HFFc6 (cell line): ENCODE data around the gene RTL10. TPM values are rescaled to one million over a fixed set of nuclear protein-coding genes. Genes with fewer than 3 reads are reported as not detected.

Experiments used
- DNase-seq: peaks from one replicate; pipeline ENCODE4 v3.0.0-alpha.2; 2018
- H3K27ac Mint-ChIP-seq: 2 replicates; pipeline ENCODE4 v1.8.0; 2020; ENCODE audit warnings: mild to moderate bottlenecking, mixed read lengths
- H3K27me3 Mint-ChIP-seq: 2 replicates; pipeline ENCODE4 v1.8.0; 2021; ENCODE audit warnings: mild to moderate bottlenecking, moderate library complexity, mixed read lengths; ENCODE audit not compliant: insufficient read depth
- H3K36me3 Mint-ChIP-seq: 2 replicates; pipeline ENCODE4 v1.8.0; 2021; ENCODE audit warnings: low read depth, mixed read lengths
- H3K4me1 Mint-ChIP-seq: 2 replicates; pipeline ENCODE4 v1.8.0; 2020; ENCODE audit warnings: low read depth, mixed read lengths
- H3K4me3 Mint-ChIP-seq: 2 replicates; pipeline ENCODE4 v1.8.0; 2020; ENCODE audit warnings: mild to moderate bottlenecking, moderate library complexity, mixed read lengths
- H3K9me3 Mint-ChIP-seq: 2 replicates; pipeline ENCODE4 v1.8.0; 2020; ENCODE audit warnings: mild to moderate bottlenecking, mixed read lengths
- total RNA-seq, 6 experiments: library from RNA; stranded (reverse); fragmentation: NEBNext Ultra II Directional; extraction: Animal tissue kit (Norgen Biotek cat#: 25700); gene quantifications; 2 replicates in 1 of 6; 3 replicates in 5 of 6; pipeline ENCODE4 v1.2.3, GENCODE V29; 2021
- TF ChIP-seq, protein P1 (sequence below): fragments of 200-600 bp; sonication (generic); IDR thresholded peaks from 2 replicates; pipeline ENCODE4 v1.5.0; 2021; ENCODE audit warnings: antibody characterized with exemption, mild to moderate bottlenecking

RTL10 gene
- total RNA-seq, 6 experiments from 2014 or later, result 17.4 to 22.7 (median 19.2) TPM

DNA sequence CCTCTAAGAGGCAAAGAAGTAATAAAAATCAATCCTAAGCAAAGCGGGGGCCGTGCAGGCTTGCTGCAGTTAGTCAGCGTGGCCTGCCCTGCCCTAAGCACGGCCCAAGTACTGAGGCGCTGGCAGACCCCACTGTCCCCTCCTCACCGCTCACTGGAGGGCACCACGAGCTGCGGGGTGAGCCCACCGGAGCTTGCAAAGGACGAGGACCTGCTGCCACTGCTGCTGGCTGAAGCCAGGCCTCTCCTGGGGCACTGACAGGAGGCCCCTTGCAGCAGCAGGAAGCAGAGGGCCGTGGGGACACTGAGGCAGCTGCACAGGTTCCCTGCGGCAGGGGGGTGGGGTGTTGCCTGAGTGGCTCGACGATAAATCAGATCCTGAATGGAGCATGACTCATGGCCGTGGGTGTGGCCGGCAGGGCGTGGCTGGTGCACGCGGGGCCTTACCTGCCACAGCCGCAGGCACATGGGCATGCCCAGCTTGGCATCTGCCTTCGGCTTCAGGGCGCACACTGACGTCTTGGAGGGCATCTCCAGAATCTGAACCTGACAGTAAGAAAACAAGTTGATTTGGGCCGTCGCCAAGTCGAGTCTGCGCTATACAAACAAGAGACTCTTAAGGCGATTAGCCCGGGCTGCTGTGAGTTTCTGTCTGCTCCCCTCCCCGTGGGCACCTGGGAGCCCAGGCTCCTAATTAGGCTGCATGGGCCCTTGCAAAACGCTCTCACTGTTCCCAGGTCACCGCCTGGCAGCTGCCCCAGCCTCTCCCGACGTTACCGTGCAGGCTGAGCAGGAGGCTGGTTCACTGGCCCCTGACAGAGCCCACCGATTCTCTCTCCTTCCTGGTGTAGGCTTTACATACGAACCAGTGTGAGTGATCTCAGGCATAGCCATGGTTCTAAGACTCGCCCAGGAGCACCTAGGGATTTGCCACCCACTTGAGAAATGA is 48.2 kb downstream of the RTL10 start:
- Mint-ChIP-seq H3K27ac (no peak overlapping the region; the same call in 1 of the 2 replicates), H3K4me3 (no peak overlapping the region), H3K27me3 (peaks cover 4% of the 10 kb centered on the region), H3K9me3 (no peaks in the 10 kb centered on the region), H3K4me1 (peaks cover 13% of the 10 kb centered on the region), H3K36me3 (no peaks in the 10 kb centered on the region)
- TF ChIP-seq, protein P1, sequence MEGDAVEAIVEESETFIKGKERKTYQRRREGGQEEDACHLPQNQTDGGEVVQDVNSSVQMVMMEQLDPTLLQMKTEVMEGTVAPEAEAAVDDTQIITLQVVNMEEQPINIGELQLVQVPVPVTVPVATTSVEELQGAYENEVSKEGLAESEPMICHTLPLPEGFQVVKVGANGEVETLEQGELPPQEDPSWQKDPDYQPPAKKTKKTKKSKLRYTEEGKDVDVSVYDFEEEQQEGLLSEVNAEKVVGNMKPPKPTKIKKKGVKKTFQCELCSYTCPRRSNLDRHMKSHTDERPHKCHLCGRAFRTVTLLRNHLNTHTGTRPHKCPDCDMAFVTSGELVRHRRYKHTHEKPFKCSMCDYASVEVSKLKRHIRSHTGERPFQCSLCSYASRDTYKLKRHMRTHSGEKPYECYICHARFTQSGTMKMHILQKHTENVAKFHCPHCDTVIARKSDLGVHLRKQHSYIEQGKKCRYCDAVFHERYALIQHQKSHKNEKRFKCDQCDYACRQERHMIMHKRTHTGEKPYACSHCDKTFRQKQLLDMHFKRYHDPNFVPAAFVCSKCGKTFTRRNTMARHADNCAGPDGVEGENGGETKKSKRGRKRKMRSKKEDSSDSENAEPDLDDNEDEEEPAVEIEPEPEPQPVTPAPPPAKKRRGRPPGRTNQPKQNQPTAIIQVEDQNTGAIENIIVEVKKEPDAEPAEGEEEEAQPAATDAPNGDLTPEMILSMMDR, result no peak
- DNase-seq, result no peak

DNA sequence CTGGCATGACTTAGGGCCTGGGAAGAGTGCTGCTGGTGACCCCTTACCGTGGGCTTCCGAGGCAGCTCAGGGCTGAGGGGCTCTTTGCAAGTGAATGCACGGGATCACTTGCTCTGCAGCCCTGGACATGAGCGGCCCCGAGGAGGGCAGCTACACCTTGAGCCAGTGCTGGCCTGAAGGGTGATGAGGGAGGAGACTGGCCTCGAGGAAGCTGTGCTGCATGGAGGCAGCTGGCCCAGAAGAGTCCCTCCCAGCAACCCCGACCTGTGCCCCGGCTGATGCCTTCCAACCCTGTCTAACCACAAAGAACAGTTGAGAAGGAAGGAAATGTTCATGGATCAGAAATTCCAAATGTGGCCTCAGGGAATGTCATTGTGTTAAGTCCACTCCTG is 48.9 kb downstream of the RTL10 start:
- peaks cover 13% of the 10 kb centered on the region for H3K4me1 Mint-ChIP-seq
- no peak overlapping the region for H3K4me3 Mint-ChIP-seq
- no peaks in the 10 kb centered on the region for H3K9me3 Mint-ChIP-seq
- no peak overlapping the region for H3K27ac Mint-ChIP-seq
- TF ChIP-seq, protein P1, result no peak
- H3K36me3 Mint-ChIP-seq, result no peaks in the 10 kb centered on the region
- DNase-seq, result no peak
- H3K27me3 Mint-ChIP-seq, result peaks cover 4% of the 10 kb centered on the region

Other genes starting within 250 kb of the RTL10 start
- 10 to 100 TPM in 2 of 6 experiments, 1 to 10 TPM in 4; 4.9 to 13.7 (median 6.5) TPM for gene SEPTIN5, start 140.4 kb downstream of the RTL10 start, total RNA-seq
- 1 to 10 TPM in 1 of 6 experiments, under 1 TPM in 2, not detected in 3; 0.27 to 1.1 (median 0.41) TPM for gene GP1BB, start 131.3 kb downstream of the RTL10 start, total RNA-seq
- 1 to 10 TPM in 1 of 6 experiments, under 1 TPM in 4, not detected in 1; 0.14 to 1.1 (median 0.73) TPM for gene TBX1, start 94.1 kb downstream of the RTL10 start, total RNA-seq
- 1 to 10 TPM; 6.6 to 9.6 (median 7.6) TPM for gene GNB1L, start within 50 bp of the RTL10 start, total RNA-seq
- 100 to 1,000 TPM; 215 to 306 (median 234) TPM for gene COMT, start 86.9 kb upstream of the RTL10 start, total RNA-seq
- 10 to 100 TPM; 24.8 to 30.6 (median 28.3) TPM for gene TXNRD2, start 86.9 kb upstream of the RTL10 start, total RNA-seq
- gene ARVCF, start 161.9 kb upstream of the RTL10 start, total RNA-seq, result 1 to 10 TPM; 1.5 to 3.3 (median 2.0) TPM
- 10 to 100 TPM; 28.5 to 38.0 (median 34.9) TPM for gene TANGO2, start 166.2 kb upstream of the RTL10 start, total RNA-seq
- gene DGCR8, start 225.4 kb upstream of the RTL10 start, total RNA-seq, result 10 to 100 TPM; 19.8 to 24.5 (median 22.0) TPM